NCI-H82 treated with DMSO at 0.1 percent for 48 hours (cell line): Measurements from ENCODE around the gene NPVF.

Experiments used
- DNase-seq: peaks from one replicate; lab custom pipeline; 2025; ENCODE audit not compliant: unreplicated experiment; lab: John Stamatoyannopoulos, UW

NPVF gene

GRCh38 chr7:25235471-25235870, 7.2 kb upstream of the NPVF start:
- DNase-seq, result no peak

- DNase-seq, result no peak
Measured at GRCh38 chr7:25234336-25234735, 6.0 kb upstream of the NPVF start.

GRCh38 chr7:25223206-25223605, 5.1 kb downstream of the NPVF start:
- no peak for DNase-seq

GRCh38 chr7:25222666-25223065, 5.6 kb downstream of the NPVF start:
- no peak for DNase-seq

- no peak for DNase-seq
Measured at GRCh38 chr7:25221009-25221408, 7.3 kb downstream of the NPVF start.

- DNase-seq, result no peak
Measured at GRCh38 chr7:25218191-25218590, 10.1 kb downstream of the NPVF start.

- DNase-seq, result peak; percentile 30
Measured at GRCh38 chr7:25216837-25217236, 11.4 kb downstream of the NPVF start.

- no peak for DNase-seq
Measured at GRCh38 chr7:25215694-25216335, 12.5 kb downstream of the NPVF start.

- DNase-seq, result no peak
Measured at GRCh38 chr7:25208525-25209221, 19.6 kb downstream of the NPVF start.

GRCh38 chr7:25207887-25208286, 20.4 kb downstream of the NPVF start:
- no peak for DNase-seq

GRCh38 chr7:25206765-25207164, 21.5 kb downstream of the NPVF start:
- no peak for DNase-seq

GRCh38 chr7:25196132-25196896, 32.0 kb downstream of the NPVF start:
- no peak for DNase-seq

GRCh38 chr7:25194036-25194435, 34.2 kb downstream of the NPVF start:
- DNase-seq, result no peak

GRCh38 chr7:25192043-25192442, 36.2 kb downstream of the NPVF start:
- no peak for DNase-seq

- no peak for DNase-seq
Measured at GRCh38 chr7:25189197-25189596, 39.1 kb downstream of the NPVF start.

- no peak for DNase-seq
Measured at GRCh38 chr7:25187932-25188331, 40.4 kb downstream of the NPVF start.

- no peak for DNase-seq
Measured at GRCh38 chr7:25186436-25186835, 41.9 kb downstream of the NPVF start.

GRCh38 chr7:25181532-25181931, 46.8 kb downstream of the NPVF start:
- no peak for DNase-seq

GRCh38 chr7:25180946-25181345, 47.3 kb downstream of the NPVF start:
- no peak for DNase-seq

GRCh38 chr7:25180592-25180923, 47.7 kb downstream of the NPVF start:
- DNase-seq, result no peak

GRCh38 chr7:25179771-25180591, 48.3 kb downstream of the NPVF start:
- peak; percentile 82 for DNase-seq
